Glutamatergic neuron (in vitro differentiated cells): Measurements from ENCODE around the gene SIPA1L3. TPM values are rescaled to one million over a fixed set of nuclear protein-coding genes. Genes with fewer than 3 reads are reported as not detected.

Source experiments
- DNase-seq: peaks from one replicate; pipeline ENCODE4 v3.0.0; 2022
- H3K27ac Mint-ChIP-seq: one replicate; pipeline ENCODE4 v1.8.0; 2020; ENCODE audit warnings: mild to moderate bottlenecking, mixed read lengths, inconsistent platforms; ENCODE audit not compliant: unreplicated experiment
- H3K27me3 Mint-ChIP-seq: one replicate; pipeline ENCODE4 v1.8.0; 2020; ENCODE audit warnings: mild to moderate bottlenecking, moderate library complexity, mixed read lengths, inconsistent platforms; ENCODE audit not compliant: unreplicated experiment
- H3K36me3 Mint-ChIP-seq: one replicate; pipeline ENCODE4 v1.8.0; 2020; ENCODE audit warnings: mild to moderate bottlenecking, mixed read lengths, inconsistent platforms; ENCODE audit not compliant: unreplicated experiment
- H3K4me1 Mint-ChIP-seq: one replicate; pipeline ENCODE4 v1.8.0; 2020; ENCODE audit warnings: mild to moderate bottlenecking, low read depth, mixed read lengths, inconsistent platforms; ENCODE audit not compliant: unreplicated experiment
- H3K4me3 Mint-ChIP-seq: one replicate; pipeline ENCODE4 v1.8.0; 2020; ENCODE audit warnings: mild to moderate bottlenecking, mixed read lengths, inconsistent platforms; ENCODE audit not compliant: unreplicated experiment
- H3K9me3 Mint-ChIP-seq: one replicate; pipeline ENCODE4 v1.8.0; 2020; ENCODE audit warnings: mild to moderate bottlenecking, moderate library complexity, mixed read lengths, inconsistent platforms; ENCODE audit not compliant: unreplicated experiment
- total RNA-seq: library from RNA; stranded (reverse); fragmentation: NEBNext Ultra II Directional; extraction: Animal tissue kit (Norgen Biotek cat#: 25700); gene quantifications from one replicate; pipeline ENCODE4 v1.2.1, GENCODE V29; 2021; ENCODE audit not compliant: unreplicated experiment
- TF ChIP-seq, protein P1 (sequence below): fragments of 200-600 bp; sonication (generic); IDR thresholded peaks from one replicate; pipeline ENCODE4 v1.5.0; 2021; ENCODE audit not compliant: partially characterized antibody, unreplicated experiment

The SIPA1L3 gene
- total RNA-seq, 1 donor from 2014 or later: 97.7 TPM

DNA sequence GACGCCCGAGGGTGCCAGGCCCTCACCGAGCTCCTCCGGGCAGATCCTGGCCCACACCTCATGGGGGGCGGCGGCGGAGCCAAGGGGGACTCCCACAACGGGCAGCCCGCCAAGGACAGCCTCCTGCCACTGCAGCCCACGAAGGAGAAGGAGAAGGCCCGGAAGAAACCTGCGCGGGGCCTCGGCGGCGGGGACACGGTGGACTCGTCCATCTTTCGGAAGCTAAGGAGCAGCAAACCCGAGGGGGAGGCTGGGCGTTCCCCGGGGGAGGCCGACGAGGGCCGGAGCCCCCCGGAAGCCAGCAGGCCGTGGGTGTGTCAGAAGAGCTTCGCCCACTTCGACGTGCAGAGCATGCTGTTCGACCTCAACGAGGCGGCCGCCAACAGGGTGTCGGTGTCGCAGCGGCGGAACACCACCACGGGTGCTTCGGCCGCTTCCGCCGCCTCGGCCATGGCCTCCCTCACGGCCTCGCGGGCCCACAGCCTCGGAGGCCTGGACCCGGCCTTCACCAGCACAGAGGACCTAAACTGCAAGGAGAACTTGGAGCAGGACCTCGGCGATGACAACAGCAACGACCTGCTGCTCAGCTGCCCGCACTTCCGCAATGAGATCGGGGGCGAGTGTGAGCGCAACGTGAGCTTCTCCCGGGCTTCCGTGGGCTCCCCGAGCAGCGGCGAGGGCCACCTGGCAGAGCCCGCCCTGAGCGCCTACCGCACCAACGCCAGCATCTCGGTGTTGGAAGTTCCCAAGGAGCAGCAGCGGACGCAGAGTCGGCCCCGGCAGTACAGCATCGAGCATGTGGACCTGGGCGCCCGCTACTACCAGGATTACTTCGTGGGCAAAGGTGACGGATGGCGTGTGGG is 175.5 kb downstream of the SIPA1L3 start:
- Mint-ChIP-seq H3K36me3 (peaks cover 14% of the 10 kb centered on the region), H3K27ac (no peak overlapping the region), H3K27me3 (peaks cover 7% of the 10 kb centered on the region), H3K4me1 (peaks cover 25% of the 10 kb centered on the region), H3K4me3 (no peak overlapping the region), H3K9me3 (peaks cover 9% of the 10 kb centered on the region)
- TF ChIP-seq, protein P1, sequence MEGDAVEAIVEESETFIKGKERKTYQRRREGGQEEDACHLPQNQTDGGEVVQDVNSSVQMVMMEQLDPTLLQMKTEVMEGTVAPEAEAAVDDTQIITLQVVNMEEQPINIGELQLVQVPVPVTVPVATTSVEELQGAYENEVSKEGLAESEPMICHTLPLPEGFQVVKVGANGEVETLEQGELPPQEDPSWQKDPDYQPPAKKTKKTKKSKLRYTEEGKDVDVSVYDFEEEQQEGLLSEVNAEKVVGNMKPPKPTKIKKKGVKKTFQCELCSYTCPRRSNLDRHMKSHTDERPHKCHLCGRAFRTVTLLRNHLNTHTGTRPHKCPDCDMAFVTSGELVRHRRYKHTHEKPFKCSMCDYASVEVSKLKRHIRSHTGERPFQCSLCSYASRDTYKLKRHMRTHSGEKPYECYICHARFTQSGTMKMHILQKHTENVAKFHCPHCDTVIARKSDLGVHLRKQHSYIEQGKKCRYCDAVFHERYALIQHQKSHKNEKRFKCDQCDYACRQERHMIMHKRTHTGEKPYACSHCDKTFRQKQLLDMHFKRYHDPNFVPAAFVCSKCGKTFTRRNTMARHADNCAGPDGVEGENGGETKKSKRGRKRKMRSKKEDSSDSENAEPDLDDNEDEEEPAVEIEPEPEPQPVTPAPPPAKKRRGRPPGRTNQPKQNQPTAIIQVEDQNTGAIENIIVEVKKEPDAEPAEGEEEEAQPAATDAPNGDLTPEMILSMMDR: no peak
- no peak for DNase-seq

DNA sequence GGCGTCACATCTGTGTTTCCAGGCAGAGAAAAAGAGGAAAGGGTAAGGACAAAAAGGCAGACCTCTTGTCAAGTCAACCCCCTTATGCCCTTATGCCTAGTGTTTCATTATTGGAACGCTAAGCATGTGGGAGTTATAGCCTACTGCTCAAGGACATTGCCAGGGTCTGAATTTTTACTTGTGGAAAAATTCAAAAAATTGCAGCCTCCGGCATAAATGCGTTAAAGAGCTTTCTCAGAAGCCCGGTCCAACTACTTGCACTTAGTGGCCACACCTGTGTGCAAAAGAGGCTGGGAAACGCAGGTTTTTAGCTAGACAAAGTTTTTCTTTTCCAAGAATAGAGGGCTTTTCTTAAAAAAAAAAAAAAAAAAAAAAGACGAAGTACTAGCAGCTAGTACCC is 177.2 kb downstream of the SIPA1L3 start:
- TF ChIP-seq, protein P1: no peak
- H3K4me1 Mint-ChIP-seq: peaks cover 14% of the 10 kb centered on the region
- H3K27ac Mint-ChIP-seq: no peak overlapping the region
- peaks cover 3% of the 10 kb centered on the region for H3K27me3 Mint-ChIP-seq
- DNase-seq: no peak
- peaks cover 14% of the 10 kb centered on the region for H3K36me3 Mint-ChIP-seq
- H3K4me3 Mint-ChIP-seq: no peak overlapping the region
- H3K9me3 Mint-ChIP-seq: peaks cover 7% of the 10 kb centered on the region

DNA sequence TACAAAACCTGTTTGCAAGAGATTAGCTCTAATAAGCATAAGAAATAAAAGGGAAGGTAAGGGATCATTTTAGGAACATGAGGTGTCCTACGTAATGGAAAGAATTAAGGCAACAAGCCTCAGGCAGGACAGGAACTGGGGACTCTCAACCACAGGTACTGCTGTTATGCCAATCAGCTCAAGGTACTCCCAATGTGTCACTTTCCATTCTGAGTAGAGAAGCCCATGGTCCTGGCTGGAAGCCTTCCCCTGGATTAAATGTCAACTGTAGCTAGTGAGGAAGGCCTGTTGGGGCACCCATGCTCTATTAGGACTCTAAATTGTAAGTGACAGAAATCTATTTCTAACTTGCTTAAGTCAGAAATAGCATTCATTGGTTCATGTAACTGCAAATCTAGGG is 182.4 kb downstream of the SIPA1L3 start:
- Mint-ChIP-seq H3K27me3 (peaks cover 3% of the 10 kb centered on the region), H3K9me3 (peaks cover 8% of the 10 kb centered on the region), H3K4me3 (no peak overlapping the region), H3K27ac (no peak overlapping the region), H3K4me1 (no peaks in the 10 kb centered on the region), H3K36me3 (peaks cover 6% of the 10 kb centered on the region)
- DNase-seq: no peak
- TF ChIP-seq, protein P1: no peak

- H3K4me1 Mint-ChIP-seq: peaks cover 3% of the 10 kb centered on the region
- H3K27ac Mint-ChIP-seq: no peak overlapping the region
- no peaks in the 10 kb centered on the region for H3K36me3 Mint-ChIP-seq
- peaks cover 9% of the 10 kb centered on the region for H3K9me3 Mint-ChIP-seq
- H3K4me3 Mint-ChIP-seq: no peak overlapping the region
- peaks cover 6% of the 10 kb centered on the region for H3K27me3 Mint-ChIP-seq
- TF ChIP-seq, protein P1: no peak
- no peak for DNase-seq
Observed at GRCh38 chr19:38093154-38093553, 186.1 kb downstream of the SIPA1L3 start.

DNA sequence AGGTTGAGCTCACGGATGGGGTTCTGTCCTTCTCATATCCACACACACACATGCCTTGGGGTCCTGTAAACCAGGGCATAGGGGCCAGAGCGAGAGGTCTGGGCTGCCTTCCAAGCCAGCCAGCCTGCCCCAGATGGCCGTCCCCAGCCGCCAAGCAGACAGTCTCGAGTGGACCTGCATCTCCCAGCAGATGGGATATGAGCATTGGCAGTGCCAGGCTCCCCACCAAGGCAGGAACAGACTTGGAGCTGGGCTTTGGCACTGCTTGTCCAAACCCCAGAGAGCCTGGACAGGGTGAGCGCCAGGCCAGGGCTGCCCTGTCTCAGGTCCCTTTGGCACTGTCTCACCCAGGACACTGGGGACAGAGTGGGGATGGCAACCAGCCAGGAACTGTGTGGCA is 186.6 kb downstream of the SIPA1L3 start:
- DNase-seq: no peak
- H3K9me3 Mint-ChIP-seq: peaks cover 8% of the 10 kb centered on the region

More for the DNA sequence above, 186.6 kb downstream of the SIPA1L3 start:
- Mint-ChIP-seq H3K36me3 (no peaks in the 10 kb centered on the region), H3K27ac (no peak overlapping the region), H3K4me3 (no peak overlapping the region), H3K27me3 (peaks cover 6% of the 10 kb centered on the region), H3K4me1 (peaks cover 3% of the 10 kb centered on the region)
- TF ChIP-seq, protein P1: no peak
